ENCODE results near the gene PRPF19. TPM values are rescaled to one million over a fixed set of nuclear protein-coding genes. Genes with fewer than 3 reads are reported as not detected.

PRPF19 gene
- total and polyA plus RNA-seq, 2 of the 8 experiments (the other 6 are each of a cell fraction or from before 2014, with no cell fraction given), result 107 to 141 TPM

DNA sequence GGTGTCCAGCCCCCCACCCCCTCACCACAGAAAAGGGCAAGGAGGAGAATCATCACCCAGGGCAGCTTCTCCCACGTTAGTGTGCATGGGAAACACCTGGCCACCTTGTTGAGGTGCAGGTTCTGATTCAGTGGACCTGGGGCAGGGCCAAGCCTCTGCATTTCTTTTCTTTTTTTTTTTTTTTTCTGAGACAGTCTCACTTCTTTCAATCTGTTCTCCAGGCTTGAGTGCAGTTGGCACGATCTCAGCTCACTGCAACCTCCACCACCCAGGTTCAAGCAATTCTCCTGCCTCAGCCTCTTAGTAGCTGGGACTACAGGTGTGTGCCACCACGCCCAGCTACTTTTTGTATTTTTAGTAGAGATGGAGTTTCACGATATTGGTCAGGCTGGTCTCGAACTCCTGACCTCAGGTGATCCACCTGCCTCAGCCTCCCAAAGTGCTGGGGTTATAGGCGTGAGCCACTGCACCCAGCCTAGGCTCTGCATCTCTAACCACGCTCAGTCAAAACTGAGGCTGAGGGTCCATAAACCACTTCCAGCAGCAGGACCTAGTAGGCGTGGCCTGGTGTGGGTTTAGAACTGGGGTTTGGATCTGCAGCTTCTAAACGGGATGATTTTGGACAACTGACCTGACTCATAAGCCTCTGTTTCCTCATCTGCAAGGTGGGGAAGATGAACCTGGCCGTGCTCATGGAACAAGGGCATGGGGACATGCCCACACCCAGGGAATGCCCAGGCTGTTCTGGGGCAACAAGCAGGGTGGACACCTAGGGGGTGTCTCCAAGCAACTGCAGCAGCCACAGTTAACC lies 38.3 kb downstream of the PRPF19 start:
- Histone ChIP-seq H2AFZ (ENCODE audit: low read length) (no peak overlapping the region), H2BK5ac (ENCODE audit: low read depth, low read length) (no peak overlapping the region), H4K20me1 (replicated peaks in 1 of 2; ENCODE audit: control insufficient read depth in 1 of 2, insufficient read depth in 2 of 2, low read length in 2 of 2) (no peaks in the 10 kb centered on the region), H3K4ac (replicated peaks; ENCODE audit: insufficient read length, low read depth, low read length) (no peak overlapping the region), H3K18ac (ENCODE audit: extremely low read depth, low read length) (no peak overlapping the region), H3K36me3 (ENCODE audit: control insufficient read depth in 2 of 4, insufficient read depth in 4 of 4, low read length in 3 of 4) (no peaks in the 10 kb centered on the region), H2AK5ac (ENCODE audit: low read depth, low read length) (no peak overlapping the region), H3K14ac (ENCODE audit: insufficient read length) (no peak overlapping the region), H2BK120ac (replicated peaks; ENCODE audit: low read depth, low read length) (no peak overlapping the region), H2BK15ac (ENCODE audit: low read length) (no peak overlapping the region), H3K9me3 (ENCODE audit: insufficient read depth in 2 of 2, low read depth in 1 of 2, low read length in 1 of 2) (no peaks in the 10 kb centered on the region), H3K79me2 (ENCODE audit: control insufficient read depth in 1 of 2, insufficient read depth in 2 of 2, low read length in 2 of 2) (no peaks in the 10 kb centered on the region), H3K9ac (replicated peaks in 1 of 4; ENCODE audit: extremely low read depth in 1 of 4, low read depth in 3 of 4, low read length in 3 of 4) (no peak overlapping the region), H3K27ac (ENCODE audit: low read depth, low read length) (no peak overlapping the region), H3K4me2 (ENCODE audit: insufficient read depth in 1 of 2, low read depth in 2 of 2, low read length in 2 of 2) (no peak overlapping the region), H4K91ac (replicated peaks; ENCODE audit: insufficient read length, low read length) (no peak overlapping the region), H2BK12ac (ENCODE audit: low read depth, low read length) (no peak overlapping the region), H2BK20ac (ENCODE audit: low read length) (no peak overlapping the region), H3K4me1 (replicated peaks in 1 of 4; ENCODE audit: control insufficient read depth in 3 of 4, insufficient read depth in 4 of 4, low read length in 3 of 4) (peaks cover 0 to 1% (median 0%) of the 10 kb centered on the region in 4 experiments; a peak in 4 of 7 replicates), H3K23me2 (ENCODE audit: low read depth, low read length) (no peaks in the 10 kb centered on the region), H3K23ac (ENCODE audit: insufficient read length) (no peak overlapping the region), H3K4me3 (ENCODE audit: extremely low read depth in 1 of 4, insufficient read depth in 2 of 4, low read depth in 3 of 4, low read length in 4 of 4) (no peak overlapping the region), H4K5ac (ENCODE audit: insufficient read length, low read depth, low read length) (no peak overlapping the region), H3K79me1 (ENCODE audit: low read depth, low read length) (no peaks in the 10 kb centered on the region), H3K56ac (replicated peaks; ENCODE audit: insufficient read length, low read depth, low read length) (no peak overlapping the region), H3K27me3 (replicated peaks in 1 of 4; ENCODE audit: control insufficient read depth in 3 of 4, extremely low read depth in 1 of 4, insufficient read depth in 3 of 4, low read length in 3 of 4) (no peaks in the 10 kb centered on the region), H4K8ac (ENCODE audit: extremely low read depth, insufficient read depth, low read length) (peak overlapping the region; percentile 9; the same call in 1 of the 2 replicates)
- POLR2A ChIA-PET (ENCODE audit: partially characterized antibody), result interaction anchor here (1.2 to 4.2 kb wide), 4 partner anchors 12 to 47 kb away, joined by 3 to 20 read pairs (median 5); no protein-coding TSS in a partner anchor
- 85% methylated on average over 9 of the region's 10 CpGs; no CpG with 5 or more reads in 1 of the 2 experiments for whole genome bisulfite sequencing, 2 experiments (ENCODE audit: extremely low coverage in 1 of 2, insufficient coverage in 1 of 2, insufficient read length in 1 of 2, insufficient replicate concordance in 2 of 2, low coverage in 1 of 2, low lambda C conversion rate in 2 of 2, missing lambda C conversion rate in 1 of 2)
- CTCF ChIA-PET (ENCODE audit: partially characterized antibody), result interaction anchor here (0.6 to 5.6 kb wide), 15 partner anchors 12 to 146 kb away, joined by 3 to 37 read pairs (median 4); partner anchors contain the start of gene PTGDR2
- DNase-seq (ENCODE audit: low read depth in 1 of 2, low spot score in 2 of 2) (no peak), FAIRE-seq (no peak)
- TF ChIP-seq, protein P1, sequence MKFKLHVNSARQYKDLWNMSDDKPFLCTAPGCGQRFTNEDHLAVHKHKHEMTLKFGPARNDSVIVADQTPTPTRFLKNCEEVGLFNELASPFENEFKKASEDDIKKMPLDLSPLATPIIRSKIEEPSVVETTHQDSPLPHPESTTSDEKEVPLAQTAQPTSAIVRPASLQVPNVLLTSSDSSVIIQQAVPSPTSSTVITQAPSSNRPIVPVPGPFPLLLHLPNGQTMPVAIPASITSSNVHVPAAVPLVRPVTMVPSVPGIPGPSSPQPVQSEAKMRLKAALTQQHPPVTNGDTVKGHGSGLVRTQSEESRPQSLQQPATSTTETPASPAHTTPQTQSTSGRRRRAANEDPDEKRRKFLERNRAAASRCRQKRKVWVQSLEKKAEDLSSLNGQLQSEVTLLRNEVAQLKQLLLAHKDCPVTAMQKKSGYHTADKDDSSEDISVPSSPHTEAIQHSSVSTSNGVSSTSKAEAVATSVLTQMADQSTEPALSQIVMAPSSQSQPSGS (IDR thresholded peaks at IDR 0.05; ENCODE audit: low read length), result no peak
- TF ChIP-seq CREB1 (IDR thresholded peaks at IDR 0.05), result no peak
- no peak for TF ChIP-seq PHF8 (conservative IDR thresholded peaks at IDR 0.05; ENCODE audit: low read depth, low read length)
- TF ChIP-seq FOSL1 (IDR thresholded peaks at IDR 0.05; ENCODE audit: insufficient read depth, low read depth, low read length), result no peak
